Adrenal gland (tissue), 12 donors: Measurements from ENCODE around the gene THTPA. TPM values are rescaled to one million over a fixed set of nuclear protein-coding genes. Genes with fewer than 3 reads are reported as not detected.

Experiments used
- DNase-seq, 7 donors: peaks; one replicate each; pipeline ENCODE4 v3.0.0-alpha.2; 2019 to 2020
- H3K27ac ChIP-seq, 5 donors: fragments of 200-600 bp; sonication (generic) in 4 of 5; 1 replicate in 3 of 5; 2 replicates in 2 of 5; pipeline versions ENCODE4 v1.5.1 to v1.8.0; 2016 to 2020; ENCODE audit warnings: mild to moderate bottlenecking in 1 of 5
- H3K27me3 ChIP-seq: fragments of 200-600 bp; 2 replicates; pipeline ENCODE4 v1.8.0; 2021
- H3K36me3 ChIP-seq, 2 donors: fragments of 200-600 bp; replicated peaks in 1 of 2; 1 replicate in 1 of 2; 2 replicates in 1 of 2; pipeline versions ENCODE4 v1.5.1 to v1.8.0; 2018 to 2022
- H3K4me1 ChIP-seq, 2 donors: fragments of 200-600 bp; replicated peaks in 1 of 2; 1 replicate in 1 of 2; 2 replicates in 1 of 2; pipeline versions ENCODE4 v1.5.1 to v1.8.0; 2018 to 2021
- H3K4me3 ChIP-seq, 4 donors: fragments of 200-600 bp; sonication (generic) in 3 of 4; one replicate each; pipeline ENCODE4 v1.5.1; 2016 to 2018
- H3K9me3 ChIP-seq, 3 donors: fragments of 200-600 bp; sonication (generic) in 1 of 3; replicated peaks in 1 of 3; 1 replicate in 2 of 3; 2 replicates in 1 of 3; pipeline versions ENCODE4 v1.5.1 to v1.8.0; 2016 to 2021
- CTCF ChIP-seq, 6 experiments: fragments of 450-650 bp in 4 of 6; fragments of 200-600 bp in 2 of 6; sonication (generic) in 1 of 6; IDR thresholded peaks; 1 replicate in 5 of 6; 2 replicates in 1 of 6; pipeline versions ENCODE4 v1.5.1 to v1.8.0; 2016 to 2021; ENCODE audit warnings: antibody characterized with exemption in 6 of 6, mild to moderate bottlenecking in 2 of 6, moderate library complexity in 1 of 6
- POLR2A ChIP-seq, 2 donors: fragments of 450-650 bp; IDR thresholded peaks; one replicate each; pipeline ENCODE4 v1.6.1; 2017; ENCODE audit warnings: antibody characterized with exemption in 2 of 2, mild to moderate bottlenecking in 2 of 2, moderate library complexity in 1 of 2
- WGBS, 4 donors: extraction: QIAGEN DNeasy Blood & Tissue Kit in 2 of 4; methylation state at CpG; one replicate each; pipeline versions ENCODE4 v1.1.5 to v1.1.7; 2013 to 2017; 5-methylcytosine and 5-hydroxymethylcytosine counted together
- intact Hi-C, 2 donors: fragments of 100-400 bp; cut with DNase I; formaldehyde crosslinking; loops; one replicate each; pipeline versions ENCODE4 v1.14.1 to v1.15.0; 2022 to 2023
- polyA plus RNA-seq, 3 donors: library from polyadenylated mRNA; stranded (reverse); fragments of 200-250 nt in 2 of 3; fragments of 350-450 nt in 1 of 3; fragmentation: Illumina TruSeq in 1 of 3; extraction: RNeasy Lipid Tissue Mini Kit (QIAGEN cat#74804) in 1 of 3; gene quantifications; one replicate each; pipeline ENCODE4 v1.2.3, GENCODE V29; 2013 to 2014
- total RNA-seq, 9 donors: library from RNA; depleted of rRNA in 4 of 9; stranded (reverse); fragments of >200 nt in 4 of 9; fragments of 120-200 nt in 1 of 9; fragmentation: NEBNext Ultra II Directional in 1 of 9; extraction: Animal tissue kit (Norgen Biotek cat#: 25700) in 1 of 9; gene quantifications; one replicate each; pipeline versions ENCODE4 v1.1.0 to v1.2.4, GENCODE V29; 2013 to 2023
- donor health status: healthy with polysubstance abuse.
- donor health status: Bipolar disorder and iron deficiency.
- donor health status: DM: yes; HTN: yes; CAD: no.
- donor health status: DM: no; HTN: no; CAD: no.
- donor health status: DM: no; HTN: no; CAD: no.
- donor health status: DM: yes; HTN: yes; CAD: no.

Gene THTPA
- total and polyA plus RNA-seq, 12 donors: 11.2 to 41.7 (median 27.2) TPM

- intact Hi-C loops: no loop called here
- Histone ChIP-seq H3K27ac (no peak overlapping the region), H3K9me3 (no peaks in the 10 kb centered on the region), H3K36me3 (no peaks in the 10 kb centered on the region), H3K27me3 (no peaks in the 10 kb centered on the region), H3K4me1 (peaks cover 0 to 12% of the 10 kb centered on the region in 2 donors), H3K4me3 (no peak overlapping the region)
- 72 to 76% (median 74%) methylated on average over 2 of the region's 2 CpGs for WGBS, 4 donors
- no peak for DNase-seq
- TF ChIP-seq CTCF (IDR thresholded peaks at IDR 0.05) (no peak), POLR2A (IDR thresholded peaks at IDR 0.05) (no peak)
These were observed 48.1 kb downstream of the THTPA start for GRCh38 chr14:23604148-23604547.

GRCh38 chr14:23604675-23605170, 48.7 kb downstream of the THTPA start:
- no peak overlapping the region for H3K27ac ChIP-seq
- intact Hi-C loops: no loop called here
- no peaks in the 10 kb centered on the region for H3K27me3 ChIP-seq
- 45 to 56% (median 50%) methylated on average over 3 of the region's 3 CpGs for WGBS, 4 donors
- H3K36me3 ChIP-seq: no peaks in the 10 kb centered on the region
- TF ChIP-seq POLR2A (IDR thresholded peaks at IDR 0.05) (no peak), CTCF (IDR thresholded peaks at IDR 0.05) (no peak)
- no peaks in the 10 kb centered on the region for H3K9me3 ChIP-seq
- DNase-seq: no peak
- H3K4me3 ChIP-seq: no peak overlapping the region
- H3K4me1 ChIP-seq: peaks cover 0 to 12% of the 10 kb centered on the region in 2 donors

- peaks cover 0 to 12% of the 10 kb centered on the region in 2 donors for H3K4me1 ChIP-seq
- no peak for DNase-seq
- no peak overlapping the region for H3K4me3 ChIP-seq
- no peak overlapping the region for H3K27ac ChIP-seq
- H3K36me3 ChIP-seq: no peaks in the 10 kb centered on the region
- WGBS, 4 donors: 77 to 86% (median 83%) methylated on average over 6 of the region's 6 CpGs
- intact Hi-C loops: no loop called here
- no peaks in the 10 kb centered on the region for H3K27me3 ChIP-seq
- no peak for TF ChIP-seq POLR2A (IDR thresholded peaks at IDR 0.05)
- no peak for TF ChIP-seq CTCF (IDR thresholded peaks at IDR 0.05)
- H3K9me3 ChIP-seq: no peaks in the 10 kb centered on the region
These were observed 50.0 kb downstream of the THTPA start for GRCh38 chr14:23605931-23606585.

GRCh38 chr14:23608454-23608853, 52.4 kb downstream of the THTPA start:
- H3K4me3 ChIP-seq: no peak overlapping the region
- no peaks in the 10 kb centered on the region for H3K9me3 ChIP-seq
- no peaks in the 10 kb centered on the region for H3K27me3 ChIP-seq
- no peaks in the 10 kb centered on the region for H3K4me1 ChIP-seq
- intact Hi-C loops: no loop called here
- H3K27ac ChIP-seq: no peak overlapping the region
- no peaks in the 10 kb centered on the region for H3K36me3 ChIP-seq
- WGBS, 4 donors: 14 to 50% (median 21%) methylated on average over 1 of the region's 1 CpG
- TF ChIP-seq CTCF (IDR thresholded peaks at IDR 0.05): no peak
- no peak for TF ChIP-seq POLR2A (IDR thresholded peaks at IDR 0.05)
- peak in 6 of 7 donors; percentile 23 to 60 (median 50) for DNase-seq
